IPS-11a (cell line): Measurements from ENCODE around the gene STAC3.

Experiments
- H3K4me3 ChIP-seq: one replicate; pipeline ENCODE4 v1.5.1; 2013; ENCODE audit warnings: low read depth, low read length, control low read depth

The STAC3 gene

GRCh38 chr12:57196439-57196838 is 54.5 kb downstream of the STAC3 start:
- no peak overlapping the region for H3K4me3 ChIP-seq

DNA sequence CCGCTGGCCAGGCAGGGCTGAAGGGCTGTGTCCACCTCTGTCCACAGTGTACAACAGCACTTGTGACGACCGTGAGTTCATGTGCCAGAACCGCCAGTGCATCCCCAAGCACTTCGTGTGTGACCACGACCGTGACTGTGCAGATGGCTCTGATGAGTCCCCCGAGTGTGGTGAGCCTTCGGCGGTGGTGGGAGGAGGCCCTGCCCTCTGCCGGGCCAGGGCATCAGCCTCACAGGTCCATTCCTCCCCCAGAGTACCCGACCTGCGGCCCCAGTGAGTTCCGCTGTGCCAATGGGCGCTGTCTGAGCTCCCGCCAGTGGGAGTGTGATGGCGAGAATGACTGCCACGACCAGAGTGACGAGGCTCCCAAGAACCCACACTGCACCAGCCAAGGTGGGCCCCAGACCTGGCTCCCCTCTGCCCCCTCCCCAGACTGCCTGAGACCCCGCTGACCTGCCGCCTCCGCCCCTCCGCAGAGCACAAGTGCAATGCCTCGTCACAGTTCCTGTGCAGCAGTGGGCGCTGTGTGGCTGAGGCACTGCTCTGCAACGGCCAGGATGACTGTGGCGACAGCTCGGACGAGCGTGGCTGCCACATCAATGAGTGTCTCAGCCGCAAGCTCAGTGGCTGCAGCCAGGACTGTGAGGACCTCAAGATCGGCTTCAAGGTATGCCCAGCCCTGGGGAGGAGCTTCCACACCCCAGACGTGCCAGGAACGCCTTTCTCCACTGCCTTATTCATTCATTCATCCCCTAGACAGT is 55.2 kb downstream of the STAC3 start:
- no peak overlapping the region for H3K4me3 ChIP-seq

DNA sequence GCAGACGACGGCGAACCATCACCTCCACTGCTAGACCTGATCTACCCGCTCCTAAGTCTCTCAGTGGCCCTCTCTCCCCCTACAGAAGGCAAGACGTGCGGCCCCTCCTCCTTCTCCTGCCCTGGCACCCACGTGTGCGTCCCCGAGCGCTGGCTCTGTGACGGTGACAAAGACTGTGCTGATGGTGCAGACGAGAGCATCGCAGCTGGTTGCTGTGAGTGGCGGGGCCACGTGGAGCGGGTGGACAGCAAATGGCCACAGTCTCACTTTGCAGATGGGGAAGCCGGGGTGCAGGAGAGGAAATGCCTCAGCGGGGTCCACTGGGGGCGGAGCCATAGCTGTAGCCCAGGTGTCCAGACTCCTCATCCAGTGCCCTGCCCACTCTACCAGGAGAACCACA is 55.8 kb downstream of the STAC3 start:
- H3K4me3 ChIP-seq: no peak overlapping the region

- no peak overlapping the region for H3K4me3 ChIP-seq
Measured at GRCh38 chr12:57194253-57194652, 56.7 kb downstream of the STAC3 start.

GRCh38 chr12:57193706-57194245 is 57.2 kb downstream of the STAC3 start:
- H3K4me3 ChIP-seq: no peak overlapping the region
